GM20000 (cell line): ENCODE data around the gene ARHGAP27.
"Not testable (repeated sequence)": the region's sequence is repeated elsewhere in the genome, so short reads cannot be mapped to it uniquely, and the experiment has no call there.

Experiments used
- DNase-seq: peaks from one replicate; pipeline ENCODE4 v3.0.0; 2012; ENCODE audit warnings: low spot score
- TF ChIP-seq, protein P1 (sequence below): IDR thresholded peaks from 2 replicates; pipeline ENCODE4 v1.5.1; 2012; ENCODE audit warnings: mild to moderate bottlenecking, control low read depth; ENCODE audit errors: extremely low read depth, missing control alignments

The ARHGAP27 gene

GRCh38 chr17:45451131-45451530, 18.5 kb upstream of the ARHGAP27 start:
- TF ChIP-seq, protein P1, sequence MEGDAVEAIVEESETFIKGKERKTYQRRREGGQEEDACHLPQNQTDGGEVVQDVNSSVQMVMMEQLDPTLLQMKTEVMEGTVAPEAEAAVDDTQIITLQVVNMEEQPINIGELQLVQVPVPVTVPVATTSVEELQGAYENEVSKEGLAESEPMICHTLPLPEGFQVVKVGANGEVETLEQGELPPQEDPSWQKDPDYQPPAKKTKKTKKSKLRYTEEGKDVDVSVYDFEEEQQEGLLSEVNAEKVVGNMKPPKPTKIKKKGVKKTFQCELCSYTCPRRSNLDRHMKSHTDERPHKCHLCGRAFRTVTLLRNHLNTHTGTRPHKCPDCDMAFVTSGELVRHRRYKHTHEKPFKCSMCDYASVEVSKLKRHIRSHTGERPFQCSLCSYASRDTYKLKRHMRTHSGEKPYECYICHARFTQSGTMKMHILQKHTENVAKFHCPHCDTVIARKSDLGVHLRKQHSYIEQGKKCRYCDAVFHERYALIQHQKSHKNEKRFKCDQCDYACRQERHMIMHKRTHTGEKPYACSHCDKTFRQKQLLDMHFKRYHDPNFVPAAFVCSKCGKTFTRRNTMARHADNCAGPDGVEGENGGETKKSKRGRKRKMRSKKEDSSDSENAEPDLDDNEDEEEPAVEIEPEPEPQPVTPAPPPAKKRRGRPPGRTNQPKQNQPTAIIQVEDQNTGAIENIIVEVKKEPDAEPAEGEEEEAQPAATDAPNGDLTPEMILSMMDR = no peak
- no peak for DNase-seq

DNA sequence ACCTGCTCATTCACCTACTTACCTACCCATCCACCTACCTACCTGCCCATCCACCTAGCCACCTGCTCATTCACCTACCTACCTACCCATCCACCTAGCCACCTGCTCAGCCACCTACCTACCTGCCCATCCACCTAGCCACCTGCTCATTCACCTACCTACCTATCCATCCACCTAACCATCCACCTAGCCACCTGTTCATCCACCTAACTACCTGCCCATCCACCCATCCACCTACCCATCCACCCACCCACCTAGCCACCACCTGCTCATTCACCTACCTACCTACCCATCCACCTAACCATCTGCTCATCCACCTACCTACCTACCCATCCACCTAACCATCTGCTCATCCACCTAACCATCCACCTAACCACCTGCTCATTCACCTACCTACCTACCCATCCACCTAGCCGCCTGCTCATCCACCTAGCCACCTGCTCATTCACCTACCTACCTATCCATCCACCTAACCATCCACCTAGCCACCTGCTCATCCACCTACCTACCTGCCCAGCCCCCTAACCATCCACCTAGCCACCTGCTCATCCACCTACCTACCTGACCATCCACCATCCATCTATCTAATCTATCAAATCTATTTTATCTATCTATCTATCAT, 17.1 kb upstream of the ARHGAP27 start:
- not testable (repeated sequence) for DNase-seq

GRCh38 chr17:45449260-45449659, 16.6 kb upstream of the ARHGAP27 start:
- not testable (repeated sequence) for DNase-seq

GRCh38 chr17:45448483-45448882, 15.8 kb upstream of the ARHGAP27 start:
- not testable (repeated sequence) for DNase-seq

DNA sequence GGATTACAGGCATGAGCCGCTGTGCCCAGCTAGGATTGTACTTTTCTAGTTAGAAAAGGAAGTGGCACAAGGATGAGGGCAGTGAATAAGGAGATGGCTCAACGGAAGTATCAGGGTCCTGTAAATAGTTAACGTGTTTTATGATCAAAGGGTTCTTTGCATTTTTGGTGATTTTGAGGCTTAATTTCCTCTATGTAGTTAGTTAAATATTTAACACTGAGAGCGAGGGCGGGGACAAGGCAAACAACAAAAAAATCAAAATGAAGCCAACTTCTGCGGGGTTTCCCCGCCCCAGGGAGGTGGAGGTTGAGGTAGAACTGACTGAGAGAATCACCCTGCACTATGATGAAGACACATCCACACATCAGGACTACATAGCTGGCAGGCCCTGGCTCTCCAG, 15.4 kb upstream of the ARHGAP27 start:
- DNase-seq = not testable (repeated sequence)

- not testable (repeated sequence) for DNase-seq
These were observed 15.0 kb upstream of the ARHGAP27 start for GRCh38 chr17:45447650-45448049.

- not testable (repeated sequence) for DNase-seq
These were observed 14.4 kb upstream of the ARHGAP27 start for GRCh38 chr17:45446872-45447625.

- not testable (repeated sequence) for DNase-seq
These were observed 13.5 kb upstream of the ARHGAP27 start for GRCh38 chr17:45445901-45446743.

- not testable (repeated sequence) for DNase-seq
These were observed 12.5 kb upstream of the ARHGAP27 start for GRCh38 chr17:45444856-45445820.

- DNase-seq = not testable (repeated sequence)
These were observed 11.6 kb upstream of the ARHGAP27 start for GRCh38 chr17:45444301-45444700.

DNA sequence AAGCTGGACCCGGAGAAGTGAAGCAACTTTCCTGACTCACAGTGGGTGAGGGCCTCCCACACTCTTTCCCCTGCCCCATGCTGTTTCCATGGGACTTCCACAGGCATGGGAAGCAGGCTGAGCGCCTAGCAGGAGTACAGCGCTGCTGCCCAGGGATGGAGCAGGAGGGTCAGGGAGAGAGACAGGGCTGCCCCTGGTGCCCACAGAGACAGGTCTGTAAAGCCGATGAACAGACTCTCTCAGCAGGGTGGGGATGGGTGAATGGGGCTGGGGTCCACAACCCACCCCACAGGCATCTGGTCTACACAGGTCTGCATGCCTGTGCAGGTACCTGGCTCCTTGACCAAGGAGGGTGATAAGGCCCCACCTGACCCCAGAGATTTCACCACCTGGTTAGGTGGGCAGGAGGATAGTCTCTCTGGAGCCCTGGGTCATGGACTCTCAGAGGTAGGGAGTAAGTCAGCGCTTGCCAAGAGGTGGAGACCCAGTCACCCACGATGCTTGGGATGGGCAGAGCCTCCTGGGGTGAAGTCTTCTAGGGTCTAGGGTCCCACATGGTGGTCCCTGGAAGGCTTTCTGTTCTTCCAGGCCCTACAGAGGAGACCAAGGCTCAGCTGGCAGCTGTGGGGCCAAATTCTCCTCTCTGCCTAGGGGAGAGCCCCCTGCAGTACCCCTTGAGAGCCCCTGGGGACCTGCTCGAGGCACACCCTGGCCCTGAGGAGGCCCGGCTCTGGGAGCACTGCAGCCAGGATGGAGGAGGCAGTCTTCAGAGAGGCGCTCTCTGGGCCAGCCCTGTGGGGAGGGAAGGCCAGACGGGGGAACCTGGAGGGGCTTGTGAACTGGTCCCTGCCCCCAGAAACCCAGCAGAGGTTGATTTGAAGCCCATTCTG, 10.9 kb upstream of the ARHGAP27 start:
- DNase-seq = not testable (repeated sequence)

DNA sequence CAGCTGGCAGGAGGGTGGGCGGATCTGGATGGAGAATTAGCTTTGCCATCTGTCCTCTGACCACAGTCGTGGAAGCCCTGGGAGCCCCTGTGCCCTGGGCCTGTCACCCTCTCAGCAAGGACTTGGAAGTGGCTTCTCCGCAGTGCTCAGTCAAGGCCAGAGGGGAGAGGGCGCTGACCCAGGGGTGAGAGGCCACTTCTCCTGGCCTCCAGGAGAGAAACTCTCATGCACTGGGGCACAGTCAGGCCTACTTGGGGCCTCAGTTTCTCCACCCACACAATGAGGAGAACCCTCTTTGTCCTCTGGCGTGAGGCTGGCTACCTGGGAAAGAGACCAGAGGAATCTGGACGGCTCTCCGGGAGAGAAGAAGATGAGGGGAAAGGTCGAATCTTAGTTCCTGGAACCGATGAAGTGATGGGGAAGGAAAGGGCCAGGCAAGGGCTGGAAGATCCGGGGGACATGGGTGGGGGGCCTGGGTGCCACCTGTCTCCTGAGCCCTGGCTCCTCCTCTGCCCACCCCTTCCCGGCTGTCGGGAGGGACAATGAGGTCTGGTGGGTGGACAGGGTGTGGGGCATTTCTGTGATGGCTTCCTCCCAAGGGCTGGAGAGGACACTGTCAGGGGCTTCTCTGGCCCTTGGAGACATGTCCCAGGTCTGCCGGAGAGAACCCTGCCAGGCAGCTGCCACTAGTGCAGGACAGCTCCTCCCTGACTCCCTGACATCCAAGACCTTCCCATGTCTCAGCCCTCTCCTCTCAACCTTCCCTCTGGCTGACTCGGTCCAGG, 9.0 kb upstream of the ARHGAP27 start:
- DNase-seq = no peak
- TF ChIP-seq, protein P1 = no peak

GRCh38 chr17:45440839-45441515, 8.3 kb upstream of the ARHGAP27 start:
- DNase-seq = peak; percentile 86
